ENCODE measurements around the gene HLA-A.

HLA-A gene

DNA sequence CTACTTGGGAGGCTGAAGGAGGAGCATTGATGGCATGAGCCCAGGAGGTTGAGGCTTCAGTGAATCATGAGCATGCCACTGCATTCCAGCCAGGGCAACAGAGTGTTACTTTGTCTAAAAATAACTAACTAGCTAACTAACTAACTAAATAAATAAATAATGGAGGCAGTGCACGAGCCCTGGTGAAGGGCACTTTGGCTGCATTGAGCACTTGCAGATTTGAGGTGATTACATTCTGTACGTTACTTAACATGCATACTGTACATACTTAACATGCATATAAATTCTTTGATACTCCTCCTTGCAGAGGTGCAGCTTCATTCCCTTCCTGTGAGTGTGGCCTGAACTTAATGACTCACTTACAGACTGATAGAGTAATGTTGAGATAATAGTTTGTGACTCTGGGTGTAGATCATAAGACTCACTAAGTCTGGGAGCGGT, 10.7 kb downstream of the HLA-A start:
- TF ChIP-seq CTCF (IDR thresholded peaks at IDR 0.05) = no peak
- H3K4me3 ChIP-seq = no peak overlapping the region
- no peak overlapping the region for H3K27ac ChIP-seq
- DNase-seq (ENCODE audit: low spot score) = no peak

GRCh38 chr6:29953686-29954085, 11.4 kb downstream of the HLA-A start:
- Histone ChIP-seq H3K4me3 (no peak overlapping the region), H3K27ac (no peak overlapping the region)
- TF ChIP-seq CTCF (IDR thresholded peaks at IDR 0.05) = no peak
- no peak for DNase-seq (ENCODE audit: low spot score)

DNA sequence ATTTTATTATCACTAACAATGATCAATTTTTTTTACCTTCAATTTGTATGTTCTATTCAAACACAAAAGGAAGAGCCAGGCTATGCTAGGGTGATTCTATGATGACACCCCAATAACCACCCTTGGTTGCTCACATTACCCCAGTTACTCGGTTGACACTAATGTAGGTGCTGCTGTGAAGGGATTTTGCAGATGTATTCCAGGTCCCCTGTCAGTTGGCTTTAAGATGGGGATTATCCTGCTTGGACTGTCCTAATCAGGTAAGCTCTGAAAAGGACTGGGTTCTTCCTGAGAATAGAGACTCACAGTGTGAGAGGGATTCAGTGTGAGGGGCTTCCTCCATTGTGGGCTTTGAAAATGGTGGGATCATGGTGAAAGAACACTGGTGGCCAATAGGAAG, 11.9 kb downstream of the HLA-A start:
- no peak for DNase-seq (ENCODE audit: low spot score)
- no peak for TF ChIP-seq CTCF (IDR thresholded peaks at IDR 0.05)
- Histone ChIP-seq H3K4me3 (no peak overlapping the region), H3K27ac (no peak overlapping the region)

GRCh38 chr6:29955783-29956182, 13.5 kb downstream of the HLA-A start:
- Histone ChIP-seq H3K4me3 (no peak overlapping the region), H3K27ac (no peak overlapping the region)
- no peak for DNase-seq (ENCODE audit: low spot score)
- TF ChIP-seq CTCF (IDR thresholded peaks at IDR 0.05) = no peak

- DNase-seq (ENCODE audit: low spot score) = no peak
- Histone ChIP-seq H3K27ac (no peak overlapping the region), H3K4me3 (no peak overlapping the region)
- TF ChIP-seq CTCF (IDR thresholded peaks at IDR 0.05) = no peak
Measured at GRCh38 chr6:29956518-29956917, 14.2 kb downstream of the HLA-A start.

DNA sequence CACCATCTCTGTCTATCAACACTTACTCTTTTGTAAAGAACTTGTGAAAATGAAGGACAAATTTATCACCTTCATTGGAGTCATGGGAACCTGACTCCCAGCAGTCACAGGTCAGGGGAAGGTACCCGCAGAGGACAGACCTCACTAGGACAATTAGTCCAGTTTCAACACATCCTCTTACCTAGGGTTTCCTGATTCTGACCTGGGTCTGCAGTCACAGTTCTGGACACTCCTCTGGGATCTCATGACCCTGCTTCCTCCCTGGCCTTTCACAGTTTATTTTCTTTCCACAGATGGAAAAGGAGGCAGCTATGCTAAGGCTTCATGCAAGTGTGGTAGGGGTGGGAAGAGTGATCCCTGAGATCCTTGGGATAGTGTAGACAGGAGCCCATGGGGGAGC, 15.7 kb downstream of the HLA-A start:
- DNase-seq (ENCODE audit: low spot score) = no peak
- TF ChIP-seq CTCF (IDR thresholded peaks at IDR 0.05) = no peak
- H3K4me3 ChIP-seq = no peak overlapping the region
- no peak overlapping the region for H3K27ac ChIP-seq

DNA sequence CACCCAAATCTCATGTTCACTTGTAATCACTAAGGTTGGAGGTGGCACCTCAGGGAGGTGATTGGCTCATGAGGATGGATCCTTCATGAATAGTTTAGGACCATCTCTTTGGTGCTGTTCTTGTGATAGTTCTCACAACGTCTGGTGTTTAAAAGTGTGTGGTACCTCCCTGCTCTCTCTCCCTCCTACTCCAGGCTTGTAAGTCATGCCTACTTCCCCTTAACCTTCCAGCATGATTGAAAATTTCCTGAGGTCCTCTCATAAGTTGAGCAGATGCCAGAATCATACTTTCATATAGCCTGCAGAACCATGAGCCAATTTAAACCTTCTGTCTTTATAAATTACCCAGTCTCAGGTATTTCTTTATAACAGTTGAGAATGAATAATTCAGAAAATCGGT, 16.6 kb downstream of the HLA-A start:
- DNase-seq (ENCODE audit: low spot score) = no peak
- Histone ChIP-seq H3K27ac (no peak overlapping the region), H3K4me3 (no peak overlapping the region)
- no peak for TF ChIP-seq CTCF (IDR thresholded peaks at IDR 0.05)
